ENCODE measurements around the gene ID2.
A peak's percentile ranks its signal among the peaks of the same experiment; 100 is the strongest.
"Not testable (repeated sequence)": the region's sequence is repeated elsewhere in the genome, so short reads cannot be mapped to it uniquely, and the experiment has no call there.

The ID2 gene

GRCh38 chr2:8722986-8723385 lies 41.1 kb downstream of the ID2 start:
- Histone ChIP-seq H3K27ac (no peak overlapping the region), H3K27me3 (no peaks in the 10 kb centered on the region), H3K4me1 (no peaks in the 10 kb centered on the region), H3K4me2 (no peak overlapping the region), H3K4me3 (no peak overlapping the region), H4K20me1 (no peaks in the 10 kb centered on the region; a peak in 1 of 22 replicates), H3K36me3 (peaks cover 0 to 15% (median 11%) of the 10 kb centered on the region in 11 experiments; a peak in 19 of 22 replicates), H3K9me3 (replicated peaks in 1 of 11) (peaks cover 0 to 2% (median 0%) of the 10 kb centered on the region in 11 experiments; a peak in 1 of 22 replicates), H3K9ac (no peak overlapping the region)
- no peak for TF ChIP-seq Cebpa-rat (IDR thresholded peaks at IDR 0.05)

- Histone ChIP-seq H3K27me3 (no peaks in the 10 kb centered on the region), H3K9ac (no peak overlapping the region), H3K4me1 (no peaks in the 10 kb centered on the region), H3K4me3 (no peak overlapping the region), H4K20me1 (no peaks in the 10 kb centered on the region; a peak in 1 of 22 replicates), H3K36me3 (peaks cover 16 to 43% (median 34%) of the 10 kb centered on the region in 11 experiments), H3K9me3 (replicated peaks in 1 of 11) (no peaks in the 10 kb centered on the region), H3K4me2 (no peak overlapping the region), H3K27ac (no peak overlapping the region)
- peak in 2 of 11 experiments; percentile 58 to 60; a peak in 4 of 22 replicates for TF ChIP-seq Cebpa-rat (IDR thresholded peaks at IDR 0.05)
Measured at GRCh38 chr2:8725838-8726237, 44.0 kb downstream of the ID2 start.

GRCh38 chr2:8728305-8729015 lies 46.6 kb downstream of the ID2 start:
- H3K36me3 ChIP-seq = peaks cover 40 to 69% (median 60%) of the 10 kb centered on the region in 11 experiments
- H4K20me1 ChIP-seq = no peaks in the 10 kb centered on the region; a peak in 1 of 22 replicates
- H3K27me3 ChIP-seq = no peaks in the 10 kb centered on the region
- H3K4me2 ChIP-seq = no peak overlapping the region
- H3K9ac ChIP-seq = no peak overlapping the region
- H3K27ac ChIP-seq = no peak overlapping the region
- no peak overlapping the region for H3K4me3 ChIP-seq
- H3K9me3 ChIP-seq (replicated peaks in 1 of 11) = no peaks in the 10 kb centered on the region; a peak in 1 of 22 replicates
- no peaks in the 10 kb centered on the region for H3K4me1 ChIP-seq
- no peak for TF ChIP-seq Cebpa-rat (IDR thresholded peaks at IDR 0.05)

- H3K4me3 ChIP-seq; H3K9me3 ChIP-seq (replicated peaks in 1 of 11); H3K9ac ChIP-seq; H3K27me3 ChIP-seq; H3K4me1 ChIP-seq; H4K20me1 ChIP-seq; H3K27ac ChIP-seq; H3K4me2 ChIP-seq: not testable (repeated sequence)
- peaks cover 47 to 75% (median 67%) of the 10 kb centered on the region in 11 experiments for H3K36me3 ChIP-seq
Measured at GRCh38 chr2:8729101-8729500, 47.2 kb downstream of the ID2 start.

- H3K9me3 ChIP-seq (replicated peaks in 1 of 11) = no peaks in the 10 kb centered on the region; a peak in 1 of 22 replicates
- H3K4me2 ChIP-seq = no peak overlapping the region
- no peak overlapping the region for H3K27ac ChIP-seq
Measured at GRCh38 chr2:8729939-8730338, 48.1 kb downstream of the ID2 start.

GRCh38 chr2:8732601-8733000 lies 50.7 kb downstream of the ID2 start:
- Histone ChIP-seq H3K4me1 (peaks cover 0 to 12% (median 0%) of the 10 kb centered on the region in 10 experiments; a peak in 2 of 20 replicates), H3K27me3 (no peaks in the 10 kb centered on the region), H3K27ac (no peak overlapping the region), H4K20me1 (no peaks in the 10 kb centered on the region), H3K4me3 (no peak overlapping the region), H3K9ac (no peak overlapping the region), H3K36me3 (peaks cover 72 to 100% (median 88%) of the 10 kb centered on the region in 11 experiments), H3K4me2 (no peak overlapping the region), H3K9me3 (replicated peaks in 1 of 11) (no peaks in the 10 kb centered on the region; a peak in 1 of 22 replicates)
- TF ChIP-seq Cebpa-rat (IDR thresholded peaks at IDR 0.05) = no peak

More at GRCh38 chr2:8729939-8730338, 48.1 kb downstream of the ID2 start:
- Histone ChIP-seq H3K27me3 (no peaks in the 10 kb centered on the region), H3K9ac (no peak overlapping the region), H3K4me1 (no peaks in the 10 kb centered on the region), H4K20me1 (no peaks in the 10 kb centered on the region), H3K36me3 (peaks cover 51 to 84% (median 75%) of the 10 kb centered on the region in 11 experiments), H3K4me3 (no peak overlapping the region)
- no peak for TF ChIP-seq Cebpa-rat (IDR thresholded peaks at IDR 0.05)

Data from BLaER1 treated with 17β-estradiol and CSF1 and Interleukin-3, amounts not matched to agents 10 nM and 100 nM (cell line).